KG1 (cell line): Measurements from ENCODE around the gene TMEM117.
A peak's percentile ranks its signal among the peaks of the same experiment; 100 is the strongest.

ENCODE experiments used
- DNase-seq: peaks from one replicate; lab custom pipeline; 2025; lab: John Stamatoyannopoulos, UW

TMEM117 gene

GRCh38 chr12:43964033-43964432 lies 128.2 kb downstream of the TMEM117 start:
- DNase-seq: no peak

- no peak for DNase-seq
Observed at GRCh38 chr12:43964961-43965360, 129.1 kb downstream of the TMEM117 start.

- no peak for DNase-seq
Observed at GRCh38 chr12:43965899-43966298, 130.0 kb downstream of the TMEM117 start.

GRCh38 chr12:43968736-43969135 lies 132.9 kb downstream of the TMEM117 start:
- no peak for DNase-seq

GRCh38 chr12:43969882-43970281 lies 134.0 kb downstream of the TMEM117 start:
- DNase-seq: no peak

- DNase-seq: no peak
Observed at GRCh38 chr12:43973385-43973784, 137.5 kb downstream of the TMEM117 start.

- no peak for DNase-seq
Observed at GRCh38 chr12:43973993-43974392, 138.1 kb downstream of the TMEM117 start.

- DNase-seq: no peak
Observed at GRCh38 chr12:43976027-43976426, 140.1 kb downstream of the TMEM117 start.

- DNase-seq: no peak
Observed at GRCh38 chr12:43978556-43978955, 142.7 kb downstream of the TMEM117 start.

GRCh38 chr12:43979450-43979849 lies 143.6 kb downstream of the TMEM117 start:
- no peak for DNase-seq

- DNase-seq: no peak
Observed at GRCh38 chr12:43980627-43981191, 144.8 kb downstream of the TMEM117 start.

- DNase-seq: no peak
Observed at GRCh38 chr12:43981726-43982125, 145.8 kb downstream of the TMEM117 start.

- no peak for DNase-seq
Observed at GRCh38 chr12:43982544-43982943, 146.7 kb downstream of the TMEM117 start.

GRCh38 chr12:43988838-43989560 lies 153.1 kb downstream of the TMEM117 start:
- DNase-seq: no peak

- DNase-seq: no peak
Observed at GRCh38 chr12:43992856-43993255, 157.0 kb downstream of the TMEM117 start.

GRCh38 chr12:44000309-44000952 lies 164.6 kb downstream of the TMEM117 start:
- DNase-seq: no peak

GRCh38 chr12:44002607-44003006 lies 166.7 kb downstream of the TMEM117 start:
- DNase-seq: no peak

- DNase-seq: no peak
Observed at GRCh38 chr12:44003721-44004120, 167.8 kb downstream of the TMEM117 start.

- DNase-seq: peak; percentile 28
Observed at GRCh38 chr12:44015333-44015941, 179.6 kb downstream of the TMEM117 start.

GRCh38 chr12:44017216-44017615 lies 181.3 kb downstream of the TMEM117 start:
- no peak for DNase-seq

- no peak for DNase-seq
Observed at GRCh38 chr12:44019118-44019517, 183.2 kb downstream of the TMEM117 start.

GRCh38 chr12:44020555-44020954 lies 184.7 kb downstream of the TMEM117 start:
- no peak for DNase-seq

GRCh38 chr12:44021471-44021971 lies 185.6 kb downstream of the TMEM117 start:
- no peak for DNase-seq
